ENCODE results near the gene RABGAP1L.

The RABGAP1L gene

GRCh38 chr1:174825806-174826205 lies 666.5 kb downstream of the RABGAP1L start:
- Histone ChIP-seq H3K9me3 (ENCODE audit: control extremely low read depth in 1 of 5, control insufficient read depth in 4 of 5, insufficient read depth in 2 of 5, low read depth in 1 of 5, low read length in 4 of 5) (no peaks in the 10 kb centered on the region), H3K27me3 (replicated peaks in 2 of 5; ENCODE audit: control insufficient read depth in 4 of 5, insufficient read depth in 5 of 5, low read length in 4 of 5) (no peaks in the 10 kb centered on the region), H3K36me3 (ENCODE audit: control insufficient read depth in 4 of 4, insufficient read depth in 4 of 4, low read length in 3 of 4) (no peaks in the 10 kb centered on the region), H3K27ac (ENCODE audit: insufficient read depth in 1 of 2, low read depth in 1 of 2, low read length in 2 of 2, poor library complexity in 1 of 2, severe bottlenecking in 2 of 2) (no peak overlapping the region), H3K4me1 (ENCODE audit: control extremely low read depth in 1 of 4, control insufficient read depth in 4 of 4, insufficient read depth in 4 of 4, low read length in 3 of 4) (no peaks in the 10 kb centered on the region), H3K4me3 (ENCODE audit: control insufficient read depth in 1 of 7, extremely low read depth in 1 of 7, insufficient read depth in 4 of 7, low read depth in 2 of 7, low read length in 6 of 7) (no peak overlapping the region)
- WGBS (ENCODE audit: insufficient coverage), result 97% methylated on average over 3 of the region's 5 CpGs
- ChIA-PET CTCF (interaction anchor here (1.4 kb wide), 1 partner anchor 14 kb away, joined by 3 read pairs; no protein-coding TSS in a partner anchor), POLR2A (no interaction called here)
- DNase-seq, result no peak

- Histone ChIP-seq H3K9me3 (ENCODE audit: control extremely low read depth in 1 of 5, control insufficient read depth in 4 of 5, insufficient read depth in 2 of 5, low read depth in 1 of 5, low read length in 4 of 5) (no peaks in the 10 kb centered on the region), H3K36me3 (ENCODE audit: control insufficient read depth in 4 of 4, insufficient read depth in 4 of 4, low read length in 3 of 4) (no peaks in the 10 kb centered on the region), H3K4me1 (ENCODE audit: control extremely low read depth in 1 of 4, control insufficient read depth in 4 of 4, insufficient read depth in 4 of 4, low read length in 3 of 4) (no peaks in the 10 kb centered on the region), H3K27me3 (replicated peaks in 2 of 5; ENCODE audit: control insufficient read depth in 4 of 5, insufficient read depth in 5 of 5, low read length in 4 of 5) (no peaks in the 10 kb centered on the region), H3K27ac (ENCODE audit: insufficient read depth in 1 of 2, low read depth in 1 of 2, low read length in 2 of 2, poor library complexity in 1 of 2, severe bottlenecking in 2 of 2) (no peak overlapping the region), H3K4me3 (ENCODE audit: control insufficient read depth in 1 of 7, extremely low read depth in 1 of 7, insufficient read depth in 4 of 7, low read depth in 2 of 7, low read length in 6 of 7) (no peak overlapping the region)
- WGBS (ENCODE audit: insufficient coverage), result 100% methylated on average over 1 of the region's 3 CpGs
- ChIA-PET CTCF (interaction anchor here (0.9 kb wide), 1 partner anchor 152 kb away, joined by 3 read pairs; no protein-coding TSS in a partner anchor), POLR2A (no interaction called here)
- no peak for DNase-seq
These were observed 668.9 kb downstream of the RABGAP1L start for GRCh38 chr1:174828264-174828663.

- ChIA-PET CTCF (interaction anchor here (0.6 kb wide), 1 partner anchor 962 kb away, joined by 3 read pairs; the partner anchor contains the start of gene ZBTB37), POLR2A (no interaction called here)
- no CpG with 5 or more reads among the region's 1 CpG for WGBS (ENCODE audit: insufficient coverage)
- Histone ChIP-seq H3K4me3 (ENCODE audit: control insufficient read depth in 1 of 7, extremely low read depth in 1 of 7, insufficient read depth in 4 of 7, low read depth in 2 of 7, low read length in 6 of 7) (no peak overlapping the region), H3K9me3 (ENCODE audit: control extremely low read depth in 1 of 5, control insufficient read depth in 4 of 5, insufficient read depth in 2 of 5, low read depth in 1 of 5, low read length in 4 of 5) (no peaks in the 10 kb centered on the region), H3K27ac (ENCODE audit: insufficient read depth in 1 of 2, low read depth in 1 of 2, low read length in 2 of 2, poor library complexity in 1 of 2, severe bottlenecking in 2 of 2) (no peak overlapping the region), H3K36me3 (ENCODE audit: control insufficient read depth in 4 of 4, insufficient read depth in 4 of 4, low read length in 3 of 4) (no peaks in the 10 kb centered on the region), H3K4me1 (ENCODE audit: control extremely low read depth in 1 of 4, control insufficient read depth in 4 of 4, insufficient read depth in 4 of 4, low read length in 3 of 4) (no peaks in the 10 kb centered on the region), H3K27me3 (replicated peaks in 2 of 5; ENCODE audit: control insufficient read depth in 4 of 5, insufficient read depth in 5 of 5, low read length in 4 of 5) (no peaks in the 10 kb centered on the region)
- DNase-seq, result peak in 1 of 3 donors; percentile 16
These were observed 670.7 kb downstream of the RABGAP1L start for GRCh38 chr1:174829990-174830389.

- no peaks in the 10 kb centered on the region for H3K27me3 ChIP-seq (replicated peaks in 2 of 5; ENCODE audit: control insufficient read depth in 4 of 5, insufficient read depth in 5 of 5, low read length in 4 of 5)
- POLR2A ChIA-PET, result no interaction called here
- H3K9me3 ChIP-seq (ENCODE audit: control extremely low read depth in 1 of 5, control insufficient read depth in 4 of 5, insufficient read depth in 2 of 5, low read depth in 1 of 5, low read length in 4 of 5), result no peaks in the 10 kb centered on the region
- DNase-seq, result no peak
- CTCF ChIA-PET, result interaction anchor here (0.9 kb wide), 1 partner anchor 102 kb away, joined by 3 read pairs; no protein-coding TSS in a partner anchor
- H3K36me3 ChIP-seq (ENCODE audit: control insufficient read depth in 4 of 4, insufficient read depth in 4 of 4, low read length in 3 of 4), result no peaks in the 10 kb centered on the region
- H3K27ac ChIP-seq (ENCODE audit: insufficient read depth in 1 of 2, low read depth in 1 of 2, low read length in 2 of 2, poor library complexity in 1 of 2, severe bottlenecking in 2 of 2), result no peak overlapping the region
- 100% methylated on average over 1 of the region's 4 CpGs for WGBS (ENCODE audit: insufficient coverage)
- no peaks in the 10 kb centered on the region for H3K4me1 ChIP-seq (ENCODE audit: control extremely low read depth in 1 of 4, control insufficient read depth in 4 of 4, insufficient read depth in 4 of 4, low read length in 3 of 4)
- H3K4me3 ChIP-seq (ENCODE audit: control insufficient read depth in 1 of 7, extremely low read depth in 1 of 7, insufficient read depth in 4 of 7, low read depth in 2 of 7, low read length in 6 of 7), result no peak overlapping the region
These were observed 677.2 kb downstream of the RABGAP1L start for GRCh38 chr1:174836543-174836942.

GRCh38 chr1:174837386-174837785 lies 678.1 kb downstream of the RABGAP1L start:
- H3K9me3 ChIP-seq (ENCODE audit: control extremely low read depth in 1 of 5, control insufficient read depth in 4 of 5, insufficient read depth in 2 of 5, low read depth in 1 of 5, low read length in 4 of 5), result no peaks in the 10 kb centered on the region
- no peaks in the 10 kb centered on the region for H3K36me3 ChIP-seq (ENCODE audit: control insufficient read depth in 4 of 4, insufficient read depth in 4 of 4, low read length in 3 of 4)
- no peaks in the 10 kb centered on the region for H3K27me3 ChIP-seq (replicated peaks in 2 of 5; ENCODE audit: control insufficient read depth in 4 of 5, insufficient read depth in 5 of 5, low read length in 4 of 5)
- peaks cover 0 to 4% (median 0%) of the 10 kb centered on the region in 4 experiments for H3K4me1 ChIP-seq (ENCODE audit: control extremely low read depth in 1 of 4, control insufficient read depth in 4 of 4, insufficient read depth in 4 of 4, low read length in 3 of 4)
- no peak overlapping the region for H3K27ac ChIP-seq (ENCODE audit: insufficient read depth in 1 of 2, low read depth in 1 of 2, low read length in 2 of 2, poor library complexity in 1 of 2, severe bottlenecking in 2 of 2)
- ChIA-PET CTCF (no interaction called here), POLR2A (no interaction called here)
- H3K4me3 ChIP-seq (ENCODE audit: control insufficient read depth in 1 of 7, extremely low read depth in 1 of 7, insufficient read depth in 4 of 7, low read depth in 2 of 7, low read length in 6 of 7), result no peak overlapping the region
- no peak for DNase-seq

- H3K4me1 ChIP-seq (ENCODE audit: control extremely low read depth in 1 of 4, control insufficient read depth in 4 of 4, insufficient read depth in 4 of 4, low read length in 3 of 4), result peaks cover 0 to 4% (median 0%) of the 10 kb centered on the region in 4 experiments
- no peaks in the 10 kb centered on the region for H3K36me3 ChIP-seq (ENCODE audit: control insufficient read depth in 4 of 4, insufficient read depth in 4 of 4, low read length in 3 of 4)
- ChIA-PET POLR2A (no interaction called here), CTCF (interaction anchor here (1.1 kb wide), 1 partner anchor 13 kb away, joined by 3 read pairs; no protein-coding TSS in a partner anchor)
- DNase-seq, result no peak
- H3K27me3 ChIP-seq (replicated peaks in 2 of 5; ENCODE audit: control insufficient read depth in 4 of 5, insufficient read depth in 5 of 5, low read length in 4 of 5), result no peaks in the 10 kb centered on the region
- no CpG with 5 or more reads among the region's 1 CpG for WGBS (ENCODE audit: insufficient coverage)
- H3K9me3 ChIP-seq (ENCODE audit: control extremely low read depth in 1 of 5, control insufficient read depth in 4 of 5, insufficient read depth in 2 of 5, low read depth in 1 of 5, low read length in 4 of 5), result no peaks in the 10 kb centered on the region
- no peak overlapping the region for H3K27ac ChIP-seq (ENCODE audit: insufficient read depth in 1 of 2, low read depth in 1 of 2, low read length in 2 of 2, poor library complexity in 1 of 2, severe bottlenecking in 2 of 2)
- no peak overlapping the region for H3K4me3 ChIP-seq (ENCODE audit: control insufficient read depth in 1 of 7, extremely low read depth in 1 of 7, insufficient read depth in 4 of 7, low read depth in 2 of 7, low read length in 6 of 7)
These were observed 679.9 kb downstream of the RABGAP1L start for GRCh38 chr1:174839211-174839610.

GRCh38 chr1:174841747-174842146 lies 682.4 kb downstream of the RABGAP1L start:
- DNase-seq, result peak; percentile 2 to 70 (median 47)
- no CpG with 5 or more reads among the region's 1 CpG for WGBS (ENCODE audit: insufficient coverage)
- Histone ChIP-seq H3K27me3 (replicated peaks in 2 of 5; ENCODE audit: control insufficient read depth in 4 of 5, insufficient read depth in 5 of 5, low read length in 4 of 5) (no peaks in the 10 kb centered on the region), H3K9me3 (ENCODE audit: control extremely low read depth in 1 of 5, control insufficient read depth in 4 of 5, insufficient read depth in 2 of 5, low read depth in 1 of 5, low read length in 4 of 5) (no peaks in the 10 kb centered on the region), H3K27ac (ENCODE audit: insufficient read depth in 1 of 2, low read depth in 1 of 2, low read length in 2 of 2, poor library complexity in 1 of 2, severe bottlenecking in 2 of 2) (no peak overlapping the region), H3K36me3 (ENCODE audit: control insufficient read depth in 4 of 4, insufficient read depth in 4 of 4, low read length in 3 of 4) (no peaks in the 10 kb centered on the region), H3K4me3 (ENCODE audit: control insufficient read depth in 1 of 7, extremely low read depth in 1 of 7, insufficient read depth in 4 of 7, low read depth in 2 of 7, low read length in 6 of 7) (no peak overlapping the region), H3K4me1 (ENCODE audit: control extremely low read depth in 1 of 4, control insufficient read depth in 4 of 4, insufficient read depth in 4 of 4, low read length in 3 of 4) (peaks cover 0 to 4% (median 0%) of the 10 kb centered on the region in 4 experiments)
- POLR2A ChIA-PET, result no interaction called here
- CTCF ChIA-PET, result no interaction called here
